Measurements from ENCODE around the gene ALG14. TPM values are rescaled to one million over a fixed set of nuclear protein-coding genes. Genes with fewer than 3 reads are reported as not detected.

ALG14 gene
- total and polyA plus RNA-seq, 7 donors: 0.55 to 2.7 (median 1.8) TPM

- Histone ChIP-seq H3K4me3 (no peak overlapping the region), H3K4me1 (peaks cover 0 to 15% (median 6%) of the 10 kb centered on the region in 4 donors), H3K27me3 (no peaks in the 10 kb centered on the region), H3K36me3 (no peaks in the 10 kb centered on the region), H3K27ac (peak overlapping the region; percentile 42 to 67 (median 66)), H3K9me3 (no peaks in the 10 kb centered on the region)
- TF ChIP-seq POLR2AphosphoS5 (IDR thresholded peaks at IDR 0.05): no peak
- TF ChIP-seq, protein P1, sequence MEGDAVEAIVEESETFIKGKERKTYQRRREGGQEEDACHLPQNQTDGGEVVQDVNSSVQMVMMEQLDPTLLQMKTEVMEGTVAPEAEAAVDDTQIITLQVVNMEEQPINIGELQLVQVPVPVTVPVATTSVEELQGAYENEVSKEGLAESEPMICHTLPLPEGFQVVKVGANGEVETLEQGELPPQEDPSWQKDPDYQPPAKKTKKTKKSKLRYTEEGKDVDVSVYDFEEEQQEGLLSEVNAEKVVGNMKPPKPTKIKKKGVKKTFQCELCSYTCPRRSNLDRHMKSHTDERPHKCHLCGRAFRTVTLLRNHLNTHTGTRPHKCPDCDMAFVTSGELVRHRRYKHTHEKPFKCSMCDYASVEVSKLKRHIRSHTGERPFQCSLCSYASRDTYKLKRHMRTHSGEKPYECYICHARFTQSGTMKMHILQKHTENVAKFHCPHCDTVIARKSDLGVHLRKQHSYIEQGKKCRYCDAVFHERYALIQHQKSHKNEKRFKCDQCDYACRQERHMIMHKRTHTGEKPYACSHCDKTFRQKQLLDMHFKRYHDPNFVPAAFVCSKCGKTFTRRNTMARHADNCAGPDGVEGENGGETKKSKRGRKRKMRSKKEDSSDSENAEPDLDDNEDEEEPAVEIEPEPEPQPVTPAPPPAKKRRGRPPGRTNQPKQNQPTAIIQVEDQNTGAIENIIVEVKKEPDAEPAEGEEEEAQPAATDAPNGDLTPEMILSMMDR (IDR thresholded peaks at IDR 0.05): no peak
- TF ChIP-seq POLR2A (IDR thresholded peaks at IDR 0.05): no peak
- no peak for TF ChIP-seq EP300 (IDR thresholded peaks at IDR 0.05)
- DNase-seq: no peak
- intact Hi-C loops (cut with DNase I): no loop called here
- WGBS, 2 donors: 62 to 81% methylated on average over 3 of the region's 3 CpGs
These were observed 110.8 kb downstream of the ALG14 start for GRCh38 chr1:94961988-94962387.

DNA sequence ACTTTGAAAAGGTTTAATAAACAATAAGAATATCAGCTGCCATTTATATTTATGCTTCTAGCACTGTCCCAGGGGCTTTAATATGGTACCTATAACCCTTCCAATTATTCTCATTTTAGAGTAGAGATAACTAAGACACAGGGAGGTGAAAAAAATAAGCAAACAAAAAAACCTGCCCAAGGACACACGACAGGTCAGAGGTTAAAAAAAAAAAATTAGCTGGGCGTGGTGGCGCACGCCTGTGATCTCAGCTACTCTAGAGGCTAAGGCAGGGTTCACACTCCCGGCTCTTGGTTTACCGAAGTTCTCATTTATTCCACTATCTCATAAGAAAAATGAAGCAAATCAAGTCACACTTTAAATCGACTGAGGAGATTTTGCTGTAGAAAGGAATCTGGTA lies 111.2 kb downstream of the ALG14 start:
- intact Hi-C loops (cut with DNase I): no loop called here
- no peak for DNase-seq
- H3K27me3 ChIP-seq: no peaks in the 10 kb centered on the region
- H3K4me3 ChIP-seq: no peak overlapping the region
- 29 to 81% methylated on average over 7 of the region's 7 CpGs for WGBS, 2 donors
- H3K27ac ChIP-seq: no peak overlapping the region
- H3K4me1 ChIP-seq: peaks cover 0 to 15% (median 6%) of the 10 kb centered on the region in 4 donors
- no peaks in the 10 kb centered on the region for H3K9me3 ChIP-seq
- TF ChIP-seq POLR2A (IDR thresholded peaks at IDR 0.05) (no peak), EP300 (IDR thresholded peaks at IDR 0.05) (no peak), POLR2AphosphoS5 (IDR thresholded peaks at IDR 0.05) (no peak)
- TF ChIP-seq, protein P1 (IDR thresholded peaks at IDR 0.05): no peak
- no peaks in the 10 kb centered on the region for H3K36me3 ChIP-seq

DNA sequence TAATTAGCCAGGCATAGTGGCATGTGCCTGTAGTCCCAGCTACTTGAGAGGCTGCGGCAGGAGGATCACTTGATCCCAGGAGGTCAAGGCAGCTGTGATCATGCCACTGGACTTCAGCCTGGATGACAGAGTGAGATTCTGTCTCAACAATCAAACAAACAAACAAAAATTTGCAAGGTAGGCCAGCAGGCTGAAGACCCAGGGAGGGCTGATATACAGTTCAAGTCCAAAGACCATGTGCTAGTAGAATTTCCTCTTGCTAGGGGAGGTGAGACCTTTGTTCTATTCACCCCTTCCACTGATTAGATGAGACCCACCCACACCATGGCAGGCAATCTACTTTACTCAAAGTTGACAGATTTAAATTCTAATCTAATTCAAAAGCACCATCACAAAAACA lies 114.7 kb downstream of the ALG14 start:
- no peaks in the 10 kb centered on the region for H3K9me3 ChIP-seq
- intact Hi-C loops (cut with DNase I): no loop called here
- H3K4me1 ChIP-seq: peaks cover 0 to 43% (median 33%) of the 10 kb centered on the region in 4 donors
- H3K27ac ChIP-seq: peak overlapping the region in 1 of 4 donors; percentile 26
- DNase-seq: no peak
- 93 to 100% methylated on average over 1 of the region's 1 CpG for WGBS, 2 donors
- H3K27me3 ChIP-seq: no peaks in the 10 kb centered on the region
- TF ChIP-seq, protein P1 (IDR thresholded peaks at IDR 0.05): no peak
- no peak for TF ChIP-seq POLR2AphosphoS5 (IDR thresholded peaks at IDR 0.05)
- TF ChIP-seq EP300 (IDR thresholded peaks at IDR 0.05): no peak
- no peak for TF ChIP-seq POLR2A (IDR thresholded peaks at IDR 0.05)
- H3K4me3 ChIP-seq: no peak overlapping the region
- no peaks in the 10 kb centered on the region for H3K36me3 ChIP-seq

GRCh38 chr1:94955767-94956632 lies 116.8 kb downstream of the ALG14 start:
- Histone ChIP-seq H3K9me3 (no peaks in the 10 kb centered on the region), H3K27me3 (no peaks in the 10 kb centered on the region), H3K4me3 (no peak overlapping the region), H3K4me1 (peaks cover 0 to 32% (median 28%) of the 10 kb centered on the region in 4 donors), H3K36me3 (no peaks in the 10 kb centered on the region), H3K27ac (peak overlapping the region; percentile 21 to 74 (median 68))
- intact Hi-C loops (cut with DNase I): no loop called here
- TF ChIP-seq POLR2A (IDR thresholded peaks at IDR 0.05): no peak
- TF ChIP-seq, protein P1 (IDR thresholded peaks at IDR 0.05): no peak
- TF ChIP-seq EP300 (IDR thresholded peaks at IDR 0.05): no peak
- peak in 2 of 4 donors; percentile 33 to 38 for TF ChIP-seq POLR2AphosphoS5 (IDR thresholded peaks at IDR 0.05)
- DNase-seq: peak; percentile 73
- 49 to 63% methylated on average over 6 of the region's 6 CpGs for WGBS, 2 donors
